Right lobe of liver (tissue), 6 donors: ENCODE results near the gene EFNA3. TPM values are rescaled to one million over a fixed set of nuclear protein-coding genes. Genes with fewer than 3 reads are reported as not detected.

Experiments
- ATAC-seq, 4 donors: fragments of 200-7000 bp; cut with Tn5 transposase; one replicate each; pipeline ENCODE4 v1.9.1; 2020; ENCODE audit warnings: mild to moderate bottlenecking in 4 of 4, moderate library complexity in 4 of 4
- DNase-seq, 3 donors: peaks; one replicate each; pipeline ENCODE4 v3.0.0-alpha.2; 2020
- H3K27ac ChIP-seq, 3 donors: fragments of 200-600 bp; one replicate each; pipeline ENCODE4 v1.8.0; 2022
- H3K27me3 ChIP-seq, 2 donors: fragments of 200-600 bp; one replicate each; pipeline ENCODE4 v1.8.0; 2022
- H3K36me3 ChIP-seq, 4 donors: fragments of 200-600 bp; sonication (generic) in 1 of 4; one replicate each; pipeline versions ENCODE4 v1.5.1 to v1.8.0; 2017 to 2022; ENCODE audit warnings: control low read depth in 1 of 4
- H3K4me1 ChIP-seq, 4 donors: fragments of 200-600 bp; sonication (generic) in 1 of 4; one replicate each; pipeline versions ENCODE4 v1.5.1 to v1.8.0; 2017 to 2022; ENCODE audit warnings: control low read depth in 1 of 4
- H3K4me3 ChIP-seq, 3 donors: fragments of 200-600 bp; one replicate each; pipeline ENCODE4 v1.8.0; 2022
- H3K9me3 ChIP-seq, 4 donors: fragments of 200-600 bp; sonication (generic) in 1 of 4; one replicate each; pipeline versions ENCODE4 v1.5.1 to v1.8.0; 2017 to 2022; ENCODE audit warnings: control low read depth in 1 of 4
- POLR2A ChIP-seq: fragments of 450-650 bp; IDR thresholded peaks from one replicate; pipeline ENCODE4 v1.6.1; 2017; ENCODE audit warnings: antibody characterized with exemption, mild to moderate bottlenecking
- WGBS: methylation state at CpG from one replicate; pipeline ENCODE4 v1.1.6; 2018; ENCODE audit warnings: low coverage, low lambda C conversion rate; ENCODE audit not compliant: insufficient coverage; ENCODE audit errors: missing lambda C conversion rate; 5-methylcytosine and 5-hydroxymethylcytosine counted together
- intact Hi-C, 2 donors: fragments of 100-400 bp; cut with DNase I; formaldehyde crosslinking; loops; one replicate each; pipeline versions ENCODE4 v1.11.2 to v1.14.1; 2022
- total RNA-seq, 6 experiments: library from RNA; depleted of rRNA in 2 of 6; stranded (reverse); fragments of >200 nt in 2 of 6; fragmentation: NEBNext Ultra II Directional in 3 of 6; extraction: Animal tissue kit (Norgen Biotek cat#: 25700) in 3 of 6; gene quantifications; one replicate each; pipeline versions ENCODE4 v1.1.0 to v1.2.4, GENCODE V29; 2016 to 2023
- TF ChIP-seq, protein P1 (sequence below), 4 donors: fragments of 200-600 bp in 3 of 4; fragments of 450-650 bp in 1 of 4; IDR thresholded peaks; one replicate each; pipeline versions ENCODE4 v1.5.1 to v1.8.0; 2016 to 2022; ENCODE audit warnings: antibody characterized with exemption in 4 of 4, mild to moderate bottlenecking in 2 of 4
- donor health status: DM: no; HTN: yes; CAD: no.
- donor health status: DM: no; HTN: no; CAD: no.
- donor health status: DM: no; HTN: no; CAD: no.
- donor health status: DM: no; HTN: yes; CAD: no.
- donor health status: DM: no; HTN: yes; CAD: no.

Gene EFNA3
- total RNA-seq, 6 experiments from 2014 or later = 0.26 to 4.0 (median 2.5) TPM

DNA sequence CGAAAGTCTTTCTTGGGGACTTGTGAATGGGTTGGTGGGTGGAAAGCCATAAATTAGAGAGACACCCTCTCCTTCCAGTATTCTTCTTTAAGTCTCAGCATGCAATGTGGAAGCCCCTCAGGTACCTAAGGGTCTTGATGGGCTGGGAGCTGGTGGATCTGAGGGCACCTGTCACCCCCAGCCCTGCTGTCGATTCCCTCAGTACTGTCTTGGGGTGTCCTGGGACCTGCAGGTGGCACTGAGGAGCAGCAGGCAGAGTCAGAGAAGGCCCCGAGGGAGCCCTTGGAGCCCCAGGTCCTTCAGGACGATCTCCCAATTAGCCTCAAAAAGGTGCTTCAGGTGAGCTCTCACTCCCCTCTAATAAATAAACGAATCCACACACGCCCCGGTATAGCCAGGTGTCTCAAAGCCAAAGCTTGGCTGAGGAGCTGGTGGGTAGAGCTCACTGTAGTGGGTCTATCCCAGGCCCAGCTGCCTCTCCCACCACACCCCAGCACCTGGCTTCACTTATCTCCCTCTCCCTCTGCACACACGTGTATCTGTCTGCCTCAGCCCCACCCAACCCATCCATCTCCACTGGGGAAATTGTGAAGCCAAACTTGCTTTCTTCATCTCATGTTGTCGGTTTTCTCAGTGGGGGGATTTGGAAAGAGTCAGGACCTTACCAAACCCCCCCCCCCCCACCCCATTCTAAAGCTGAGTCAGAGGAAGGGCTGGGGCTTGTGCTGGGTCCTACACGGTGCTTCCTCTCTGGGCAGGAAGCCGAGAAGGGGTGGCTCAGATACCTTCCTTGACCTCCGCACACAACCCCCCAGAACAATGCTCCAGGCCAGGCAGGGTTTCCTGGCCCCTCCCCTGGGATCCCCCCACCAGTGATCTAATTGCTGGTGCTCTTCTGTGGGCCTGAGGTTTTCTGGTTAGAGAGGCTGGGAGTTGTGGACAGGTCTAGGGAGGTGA is 25.9 kb upstream of the EFNA3 start:
- H3K27me3 ChIP-seq = no peaks in the 10 kb centered on the region
- ATAC-seq = no peak
- TF ChIP-seq, protein P1, sequence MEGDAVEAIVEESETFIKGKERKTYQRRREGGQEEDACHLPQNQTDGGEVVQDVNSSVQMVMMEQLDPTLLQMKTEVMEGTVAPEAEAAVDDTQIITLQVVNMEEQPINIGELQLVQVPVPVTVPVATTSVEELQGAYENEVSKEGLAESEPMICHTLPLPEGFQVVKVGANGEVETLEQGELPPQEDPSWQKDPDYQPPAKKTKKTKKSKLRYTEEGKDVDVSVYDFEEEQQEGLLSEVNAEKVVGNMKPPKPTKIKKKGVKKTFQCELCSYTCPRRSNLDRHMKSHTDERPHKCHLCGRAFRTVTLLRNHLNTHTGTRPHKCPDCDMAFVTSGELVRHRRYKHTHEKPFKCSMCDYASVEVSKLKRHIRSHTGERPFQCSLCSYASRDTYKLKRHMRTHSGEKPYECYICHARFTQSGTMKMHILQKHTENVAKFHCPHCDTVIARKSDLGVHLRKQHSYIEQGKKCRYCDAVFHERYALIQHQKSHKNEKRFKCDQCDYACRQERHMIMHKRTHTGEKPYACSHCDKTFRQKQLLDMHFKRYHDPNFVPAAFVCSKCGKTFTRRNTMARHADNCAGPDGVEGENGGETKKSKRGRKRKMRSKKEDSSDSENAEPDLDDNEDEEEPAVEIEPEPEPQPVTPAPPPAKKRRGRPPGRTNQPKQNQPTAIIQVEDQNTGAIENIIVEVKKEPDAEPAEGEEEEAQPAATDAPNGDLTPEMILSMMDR (IDR thresholded peaks at IDR 0.05) = peak in 1 of 4 donors; percentile 18
- no peak for TF ChIP-seq POLR2A
- peak overlapping the region; percentile 69 to 74 (median 70) for H3K4me3 ChIP-seq
- no peak overlapping the region for H3K27ac ChIP-seq
- intact Hi-C loops = loop anchor here (10.0 kb wide), 2 partner anchors 68 to 98 kb away; partner anchors contain the start of genes FLAD1 (in 1 of the 2) and PBXIP1 (in 1 of the 2)
- DNase-seq = no peak
- H3K9me3 ChIP-seq = no peaks in the 10 kb centered on the region
- WGBS = 42% methylated on average over 6 of the region's 12 CpGs
- H3K4me1 ChIP-seq = peaks cover 0 to 22% (median 10%) of the 10 kb centered on the region in 4 donors
- peaks cover 0 to 7% (median 2%) of the 10 kb centered on the region in 4 donors for H3K36me3 ChIP-seq

- ATAC-seq (no peak), DNase-seq (no peak)
- no peak overlapping the region for H3K4me3 ChIP-seq
- 81% methylated on average over 4 of the region's 7 CpGs for WGBS
- intact Hi-C loops = loop anchor here (10.0 kb wide), 2 partner anchors 69 to 99 kb away; partner anchors contain the start of genes FLAD1 (in 1 of the 2) and PBXIP1 (in 1 of the 2)
- no peak overlapping the region for H3K27ac ChIP-seq
- TF ChIP-seq, protein P1 (IDR thresholded peaks at IDR 0.05) = no peak
- no peak for TF ChIP-seq POLR2A
- H3K27me3 ChIP-seq = no peaks in the 10 kb centered on the region
- peaks cover 0 to 14% (median 2%) of the 10 kb centered on the region in 4 donors for H3K36me3 ChIP-seq
- H3K9me3 ChIP-seq = no peaks in the 10 kb centered on the region
- peaks cover 0 to 16% (median 6%) of the 10 kb centered on the region in 4 donors for H3K4me1 ChIP-seq
Observed at GRCh38 chr1:155053531-155054105, 25.0 kb upstream of the EFNA3 start.

- no CpG with 5 or more reads among the region's 8 CpGs for WGBS
Observed at GRCh38 chr1:155057104-155057503, 21.5 kb upstream of the EFNA3 start.

GRCh38 chr1:155057788-155058211 is 20.8 kb upstream of the EFNA3 start:
- intact Hi-C loops = loop anchor here (10.0 kb wide), 2 partner anchors 73 to 103 kb away; partner anchors contain the start of genes FLAD1 (in 1 of the 2) and PBXIP1 (in 1 of the 2)
- H3K4me1 ChIP-seq = peaks cover 0 to 15% (median 4%) of the 10 kb centered on the region in 4 donors
- no peak overlapping the region for H3K27ac ChIP-seq
- peaks cover 0 to 14% (median 2%) of the 10 kb centered on the region in 4 donors for H3K36me3 ChIP-seq
- ATAC-seq = no peak
- 100% methylated on average over 1 of the region's 13 CpGs for WGBS
- no peak overlapping the region for H3K4me3 ChIP-seq
- H3K27me3 ChIP-seq = no peaks in the 10 kb centered on the region
- TF ChIP-seq, protein P1 (IDR thresholded peaks at IDR 0.05) = peak in 1 of 4 donors; percentile 8
- no peak for TF ChIP-seq POLR2A
- no peaks in the 10 kb centered on the region for H3K9me3 ChIP-seq
- DNase-seq = no peak

More at GRCh38 chr1:155057104-155057503, 21.5 kb upstream of the EFNA3 start:
- Histone ChIP-seq H3K9me3 (no peaks in the 10 kb centered on the region), H3K27me3 (no peaks in the 10 kb centered on the region), H3K4me1 (peaks cover 0 to 8% (median under 1%) of the 10 kb centered on the region in 4 donors), H3K36me3 (peaks cover 0 to 14% (median 2%) of the 10 kb centered on the region in 4 donors), H3K27ac (no peak overlapping the region), H3K4me3 (no peak overlapping the region)
- no peak for ATAC-seq
- intact Hi-C loops = loop anchor here (10.0 kb wide), 2 partner anchors 72 to 102 kb away; partner anchors contain the start of genes FLAD1 (in 1 of the 2) and PBXIP1 (in 1 of the 2)
- no peak for DNase-seq
- no peak for TF ChIP-seq POLR2A
- TF ChIP-seq, protein P1 (IDR thresholded peaks at IDR 0.05) = no peak
